Daoy (cell line): ENCODE data around the gene SLC38A10. TPM values are rescaled to one million over a fixed set of nuclear protein-coding genes. Genes with fewer than 3 reads are reported as not detected.
A peak's percentile ranks its signal among the peaks of the same experiment; 100 is the strongest.

Source experiments
- DNase-seq: peaks from one replicate; pipeline ENCODE4 v3.0.0-alpha.2; 2015; ENCODE audit warnings: low read depth
- total RNA-seq: library from RNA; depleted of rRNA; stranded (reverse); fragments of >200 nt; shearing (Covaris generic); gene quantifications from 2 replicates; pipeline ENCODE4 v1.2.3, GENCODE V29; 2014

The SLC38A10 gene
- total RNA-seq, 1 experiment from 2014 or later, result 52.5 TPM

GRCh38 chr17:81277946-81278693 lies 17.0 kb downstream of the SLC38A10 start:
- peak; percentile 55 for DNase-seq

GRCh38 chr17:81277421-81277820 lies 17.7 kb downstream of the SLC38A10 start:
- DNase-seq, result no peak

GRCh38 chr17:81276781-81277180 lies 18.3 kb downstream of the SLC38A10 start:
- no peak for DNase-seq

GRCh38 chr17:81274471-81274855 lies 20.6 kb downstream of the SLC38A10 start:
- DNase-seq, result no peak

GRCh38 chr17:81273698-81274470 lies 21.2 kb downstream of the SLC38A10 start:
- DNase-seq, result no peak

GRCh38 chr17:81272616-81273015 lies 22.5 kb downstream of the SLC38A10 start:
- no peak for DNase-seq

GRCh38 chr17:81271226-81271625 lies 23.9 kb downstream of the SLC38A10 start:
- no peak for DNase-seq

GRCh38 chr17:81270279-81270678 lies 24.8 kb downstream of the SLC38A10 start:
- DNase-seq, result no peak

GRCh38 chr17:81267390-81268067 lies 27.6 kb downstream of the SLC38A10 start:
- DNase-seq, result no peak

- DNase-seq, result no peak
Measured at GRCh38 chr17:81265576-81265975, 29.5 kb downstream of the SLC38A10 start.

GRCh38 chr17:81264640-81265039 lies 30.5 kb downstream of the SLC38A10 start:
- no peak for DNase-seq

- DNase-seq, result no peak
Measured at GRCh38 chr17:81263371-81264181, 31.5 kb downstream of the SLC38A10 start.

- DNase-seq, result no peak
Measured at GRCh38 chr17:81261582-81262336, 33.3 kb downstream of the SLC38A10 start.

- DNase-seq, result no peak
Measured at GRCh38 chr17:81261096-81261495, 34.0 kb downstream of the SLC38A10 start.

GRCh38 chr17:81260641-81261040 lies 34.5 kb downstream of the SLC38A10 start:
- no peak for DNase-seq

GRCh38 chr17:81260171-81260570 lies 34.9 kb downstream of the SLC38A10 start:
- DNase-seq, result no peak

- DNase-seq, result no peak
Measured at GRCh38 chr17:81259058-81259605, 36.0 kb downstream of the SLC38A10 start.

GRCh38 chr17:81258292-81258691 lies 36.8 kb downstream of the SLC38A10 start:
- no peak for DNase-seq

- no peak for DNase-seq
Measured at GRCh38 chr17:81257533-81257932, 37.6 kb downstream of the SLC38A10 start.

GRCh38 chr17:81256616-81257015 lies 38.5 kb downstream of the SLC38A10 start:
- DNase-seq, result peak; percentile 68
